T-helper 2 cell treated with Interferon-gamma antibody and Interleukin-4, amounts not matched to agents 5 μg/mL and 100 μg/mL, for 36 hours (primary cell): Measurements from ENCODE around the gene MICU2.
A peak's percentile ranks its signal among the peaks of the same experiment; 100 is the strongest.

Experiments
- DNase-seq: peaks from one replicate; pipeline ENCODE4 v3.0.0; 2021; ENCODE audit warnings: low spot score
- H3K27ac Mint-ChIP-seq: one replicate; pipeline ENCODE4 v1.8.0; 2021; ENCODE audit warnings: mild to moderate bottlenecking, mixed read lengths
- H3K27me3 Mint-ChIP-seq: one replicate; pipeline ENCODE4 v1.8.0; 2021; ENCODE audit warnings: low read depth, mixed read lengths
- H3K36me3 Mint-ChIP-seq: one replicate; pipeline ENCODE4 v1.8.0; 2021; ENCODE audit warnings: low read depth, mixed read lengths
- H3K4me1 Mint-ChIP-seq: one replicate; pipeline ENCODE4 v1.8.0; 2021; ENCODE audit warnings: low read depth, mixed read lengths
- H3K4me3 Mint-ChIP-seq: one replicate; pipeline ENCODE4 v1.8.0; 2022; ENCODE audit warnings: mild to moderate bottlenecking, moderate library complexity, mixed read lengths
- H3K9me3 Mint-ChIP-seq: one replicate; pipeline ENCODE4 v1.8.0; 2021; ENCODE audit warnings: mixed read lengths

Gene MICU2

DNA sequence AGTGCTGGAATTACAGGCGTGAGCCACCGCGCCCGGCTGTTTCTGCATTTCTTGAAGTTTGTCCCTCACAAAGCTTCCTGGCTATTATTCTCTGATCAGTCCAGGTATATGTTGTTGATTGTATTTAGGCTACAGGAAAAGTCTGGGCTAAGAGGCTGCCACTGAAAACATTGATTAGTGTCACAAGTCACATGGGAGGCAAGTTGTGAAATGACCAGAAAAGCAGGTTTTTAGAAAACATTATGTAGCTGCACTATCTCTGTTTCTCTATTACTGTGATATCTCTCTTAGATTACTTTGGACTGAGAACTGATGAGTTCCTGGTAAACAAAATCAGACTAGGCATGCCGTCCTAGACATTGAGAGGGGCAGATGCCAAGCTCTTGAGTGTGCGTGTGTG lies 128.9 kb downstream of the MICU2 start:
- peaks cover 4% of the 10 kb centered on the region for H3K27me3 Mint-ChIP-seq
- H3K4me1 Mint-ChIP-seq = peaks cover 8% of the 10 kb centered on the region
- H3K9me3 Mint-ChIP-seq = peaks cover 5% of the 10 kb centered on the region
- no peak for DNase-seq
- no peak overlapping the region for H3K27ac Mint-ChIP-seq
- H3K4me3 Mint-ChIP-seq = no peak overlapping the region
- no peaks in the 10 kb centered on the region for H3K36me3 Mint-ChIP-seq

GRCh38 chr13:21470785-21471184 lies 133.2 kb downstream of the MICU2 start:
- H3K36me3 Mint-ChIP-seq = no peaks in the 10 kb centered on the region
- no peaks in the 10 kb centered on the region for H3K4me1 Mint-ChIP-seq
- H3K9me3 Mint-ChIP-seq = peaks cover 5% of the 10 kb centered on the region
- H3K27me3 Mint-ChIP-seq = peaks cover 18% of the 10 kb centered on the region
- H3K4me3 Mint-ChIP-seq = no peak overlapping the region
- DNase-seq = no peak
- H3K27ac Mint-ChIP-seq = no peak overlapping the region

DNA sequence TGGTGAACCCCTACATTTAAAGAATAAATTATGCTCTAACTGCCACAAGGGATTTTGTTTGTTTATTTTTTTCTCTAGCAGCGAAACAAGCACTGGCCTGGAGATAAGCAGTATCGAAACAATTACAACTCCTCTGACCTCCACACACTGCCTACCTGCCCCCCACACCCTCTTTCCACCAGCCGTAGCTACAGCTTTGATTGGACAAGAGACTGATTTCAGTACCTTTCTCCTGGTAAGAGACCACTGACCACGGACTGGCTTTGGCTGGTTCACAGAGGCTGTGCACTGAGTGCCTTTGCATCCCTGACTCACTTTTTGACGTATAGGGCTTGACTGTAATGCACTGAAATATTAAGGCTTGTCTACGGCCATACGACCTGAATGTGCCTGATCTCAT lies 137.4 kb downstream of the MICU2 start:
- Mint-ChIP-seq H3K4me3 (no peak overlapping the region), H3K27me3 (peaks cover 23% of the 10 kb centered on the region), H3K27ac (no peak overlapping the region), H3K36me3 (no peaks in the 10 kb centered on the region), H3K9me3 (peaks cover 5% of the 10 kb centered on the region), H3K4me1 (no peaks in the 10 kb centered on the region)
- no peak for DNase-seq

GRCh38 chr13:21465710-21466160 lies 138.2 kb downstream of the MICU2 start:
- H3K36me3 Mint-ChIP-seq = no peaks in the 10 kb centered on the region
- no peak overlapping the region for H3K4me3 Mint-ChIP-seq
- H3K9me3 Mint-ChIP-seq = peaks cover 3% of the 10 kb centered on the region
- no peak for DNase-seq
- H3K27ac Mint-ChIP-seq = no peak overlapping the region
- no peaks in the 10 kb centered on the region for H3K4me1 Mint-ChIP-seq
- peaks cover 21% of the 10 kb centered on the region for H3K27me3 Mint-ChIP-seq

DNA sequence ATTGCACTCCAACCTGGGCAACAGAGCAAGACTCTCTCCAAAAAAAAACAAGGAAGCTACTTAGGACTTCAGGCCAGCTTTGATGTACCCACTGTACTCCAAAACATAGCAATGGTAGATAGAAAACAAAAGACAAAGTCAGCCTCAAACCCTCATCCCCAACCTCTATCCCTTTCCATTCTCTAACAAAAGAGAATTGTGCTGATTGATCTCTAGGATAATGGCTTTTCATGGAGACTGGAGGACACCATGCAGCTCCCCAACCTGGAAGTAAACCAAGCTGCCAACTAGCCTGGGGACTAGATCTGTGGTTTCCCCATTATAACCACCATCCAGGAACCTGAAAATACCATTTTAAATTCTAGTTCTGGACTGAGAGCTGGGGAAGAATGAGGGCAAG lies 140.5 kb downstream of the MICU2 start:
- H3K4me1 Mint-ChIP-seq = peaks cover 6% of the 10 kb centered on the region

GRCh38 chr13:21461131-21461530 lies 142.8 kb downstream of the MICU2 start:
- H3K36me3 Mint-ChIP-seq = peaks cover 7% of the 10 kb centered on the region
- H3K27me3 Mint-ChIP-seq = peaks cover 6% of the 10 kb centered on the region
- no peaks in the 10 kb centered on the region for H3K9me3 Mint-ChIP-seq
- no peak overlapping the region for H3K4me3 Mint-ChIP-seq
- peaks cover 19% of the 10 kb centered on the region for H3K4me1 Mint-ChIP-seq
- no peak for DNase-seq
- no peak overlapping the region for H3K27ac Mint-ChIP-seq

More for the DNA sequence above, 140.5 kb downstream of the MICU2 start:
- Mint-ChIP-seq H3K9me3 (no peaks in the 10 kb centered on the region), H3K27ac (no peak overlapping the region), H3K27me3 (peaks cover 10% of the 10 kb centered on the region), H3K4me3 (no peak overlapping the region), H3K36me3 (no peaks in the 10 kb centered on the region)
- DNase-seq = no peak

DNA sequence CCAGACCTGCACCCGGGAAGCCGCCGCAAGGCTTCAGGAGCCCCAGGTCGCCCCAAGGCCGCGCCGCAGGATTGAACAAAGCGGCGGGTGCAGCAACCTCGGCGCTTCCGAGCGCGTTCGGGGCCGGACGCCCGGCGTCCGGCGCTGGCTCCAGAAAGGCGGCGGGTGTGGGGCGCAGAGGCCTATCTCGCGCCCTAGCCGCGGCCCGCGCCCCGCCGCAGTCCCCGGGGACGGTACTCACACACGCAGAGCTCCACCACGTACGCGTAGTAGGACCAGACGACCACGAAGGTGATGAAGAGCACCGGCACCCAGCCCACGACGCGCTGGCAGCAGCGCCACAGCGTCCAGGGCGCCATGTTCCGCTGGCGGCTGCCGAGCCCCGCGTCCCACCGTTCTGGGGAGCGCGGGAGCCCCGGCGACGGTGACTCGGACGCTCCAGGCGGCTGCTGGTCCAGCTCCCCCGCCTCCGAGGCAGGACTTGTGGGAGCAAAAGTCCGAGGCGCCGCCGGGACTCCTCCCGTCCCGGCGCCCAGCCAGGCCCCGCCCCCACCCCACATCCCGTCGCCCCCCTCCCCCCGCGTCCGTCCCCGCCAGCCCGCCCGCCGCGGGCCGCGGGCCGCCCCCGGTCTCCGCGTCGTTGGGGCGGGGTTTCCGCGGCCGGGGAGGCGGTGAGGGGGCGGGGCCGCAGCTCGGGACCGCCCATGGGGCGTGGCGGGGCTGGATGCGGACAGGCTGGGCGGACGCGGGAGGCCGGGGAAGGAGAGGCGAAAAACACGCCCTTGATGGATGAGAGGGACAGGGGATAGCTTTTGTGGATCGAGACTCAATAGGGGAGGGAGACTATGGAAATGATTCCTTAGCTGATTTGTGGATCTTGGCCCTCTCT lies 144.9 kb downstream of the MICU2 start, which contains the start of gene ZDHHC20:
TSS of gene ZDHHC20 (minus strand) at position 491 of the 889 bp plus-strand sequence. CDS start at position 359, 132 bp downstream.
- H3K4me1 Mint-ChIP-seq = peaks cover 28% of the 10 kb centered on the region
- H3K27me3 Mint-ChIP-seq = no peaks in the 10 kb centered on the region
- H3K4me3 Mint-ChIP-seq = peak within 1 kb of the TSS; percentile 92
- H3K27ac Mint-ChIP-seq = peak within 1 kb of the TSS; percentile 93
- H3K36me3 Mint-ChIP-seq = peaks cover 24% of the 10 kb centered on the region
- peaks cover 11% of the 10 kb centered on the region for H3K9me3 Mint-ChIP-seq
- peak; percentile 86 for DNase-seq

GRCh38 chr13:21458451-21458812 lies 145.5 kb downstream of the MICU2 start:
- Mint-ChIP-seq H3K27ac (peak overlapping the region; percentile 81), H3K36me3 (peaks cover 25% of the 10 kb centered on the region), H3K4me1 (peaks cover 28% of the 10 kb centered on the region), H3K4me3 (peak overlapping the region; percentile 92), H3K27me3 (no peaks in the 10 kb centered on the region), H3K9me3 (peaks cover 12% of the 10 kb centered on the region)
- peak; percentile 39 for DNase-seq

DNA sequence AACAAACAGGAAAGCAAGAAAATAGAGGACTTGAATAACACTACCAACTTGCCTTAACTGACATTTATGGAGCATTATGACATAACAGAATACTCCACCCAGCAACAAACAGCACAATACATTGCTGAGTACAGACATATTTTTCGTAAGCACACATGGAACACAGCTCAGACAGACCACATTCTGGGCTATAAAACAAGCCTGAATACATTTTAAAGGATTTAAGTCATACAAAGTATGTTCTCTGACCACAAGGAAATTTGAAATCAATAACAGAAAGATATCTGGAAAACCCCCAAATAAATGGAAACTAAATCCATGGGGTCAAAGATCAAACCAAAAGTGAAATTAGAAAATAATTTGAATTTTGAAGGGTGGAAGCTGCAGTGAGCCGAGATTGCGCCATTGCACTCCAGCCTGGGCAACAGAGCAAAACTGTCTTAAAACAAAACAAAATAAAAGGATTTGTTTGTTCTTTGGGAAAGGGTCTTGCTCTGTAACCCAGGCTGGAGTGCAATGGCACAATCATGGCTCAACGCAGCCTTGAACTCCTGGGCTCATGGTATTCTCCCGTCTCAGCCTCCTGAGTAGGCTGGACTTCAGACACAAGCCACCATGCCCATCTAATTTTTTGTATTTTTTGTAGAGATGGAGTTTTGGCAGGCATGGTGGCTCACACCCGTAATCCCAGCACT lies 150.4 kb downstream of the MICU2 start:
- Mint-ChIP-seq H3K27ac (no peak overlapping the region), H3K9me3 (peaks cover 27% of the 10 kb centered on the region), H3K27me3 (no peaks in the 10 kb centered on the region), H3K4me1 (peaks cover 28% of the 10 kb centered on the region), H3K36me3 (peaks cover 45% of the 10 kb centered on the region), H3K4me3 (no peak overlapping the region)
- DNase-seq = no peak

DNA sequence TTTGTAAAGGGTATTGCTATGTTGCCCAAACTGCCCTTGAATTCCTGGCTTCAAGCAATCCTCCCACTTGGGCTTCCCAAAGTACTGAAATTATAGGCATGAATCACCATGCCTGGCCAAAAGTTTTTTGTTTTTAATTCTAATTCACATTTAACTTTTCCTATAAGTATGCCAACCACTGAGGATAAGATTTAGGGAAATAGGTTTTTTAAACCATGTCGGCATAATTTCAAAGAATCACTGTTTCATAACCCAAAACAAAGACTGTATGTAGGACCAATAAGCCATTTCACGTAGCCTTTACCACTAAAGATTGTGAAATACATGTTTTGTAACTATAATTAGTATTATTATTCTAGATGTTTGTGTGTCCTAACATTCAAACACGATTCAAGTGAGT lies 153.0 kb downstream of the MICU2 start:
- Mint-ChIP-seq H3K27ac (no peak overlapping the region), H3K4me3 (no peak overlapping the region), H3K27me3 (no peaks in the 10 kb centered on the region), H3K9me3 (peaks cover 27% of the 10 kb centered on the region), H3K4me1 (peaks cover 17% of the 10 kb centered on the region), H3K36me3 (peaks cover 45% of the 10 kb centered on the region)
- DNase-seq = no peak

DNA sequence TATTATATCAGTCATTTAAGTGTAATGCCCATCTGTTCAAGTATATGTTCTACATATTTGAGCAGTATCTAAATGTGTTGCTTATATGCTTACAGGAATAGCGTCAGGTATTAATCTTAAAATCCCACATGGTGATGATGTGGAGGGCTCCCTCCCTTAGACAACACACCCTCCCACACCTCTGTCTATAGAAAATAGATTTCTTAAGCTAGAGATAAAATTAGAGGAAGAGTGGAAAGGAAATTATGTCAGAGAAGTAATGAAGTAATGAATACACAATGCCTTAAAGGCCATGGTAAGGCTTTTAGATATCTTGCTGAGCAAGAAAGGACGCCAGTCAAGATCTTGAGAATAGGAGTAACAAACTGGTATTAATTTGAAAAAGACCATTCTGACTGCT lies 157.3 kb downstream of the MICU2 start:
- Mint-ChIP-seq H3K4me1 (peaks cover 5% of the 10 kb centered on the region), H3K27me3 (no peaks in the 10 kb centered on the region), H3K27ac (no peak overlapping the region), H3K4me3 (no peak overlapping the region), H3K9me3 (peaks cover 6% of the 10 kb centered on the region), H3K36me3 (peaks cover 30% of the 10 kb centered on the region)
- no peak for DNase-seq

GRCh38 chr13:21445759-21446158 lies 158.2 kb downstream of the MICU2 start:
- H3K27ac Mint-ChIP-seq = no peak overlapping the region
- H3K4me1 Mint-ChIP-seq = peaks cover 9% of the 10 kb centered on the region
- peaks cover 33% of the 10 kb centered on the region for H3K36me3 Mint-ChIP-seq
- H3K4me3 Mint-ChIP-seq = no peak overlapping the region
- no peaks in the 10 kb centered on the region for H3K27me3 Mint-ChIP-seq
- DNase-seq = no peak
- peaks cover 7% of the 10 kb centered on the region for H3K9me3 Mint-ChIP-seq

- no peaks in the 10 kb centered on the region for H3K27me3 Mint-ChIP-seq
- H3K4me3 Mint-ChIP-seq = no peak overlapping the region
- no peak overlapping the region for H3K27ac Mint-ChIP-seq
- DNase-seq = no peak
- H3K4me1 Mint-ChIP-seq = peaks cover 13% of the 10 kb centered on the region
- H3K9me3 Mint-ChIP-seq = peaks cover 19% of the 10 kb centered on the region
- H3K36me3 Mint-ChIP-seq = peaks cover 39% of the 10 kb centered on the region
Measured at GRCh38 chr13:21443171-21443570, 160.8 kb downstream of the MICU2 start.
